Trophoblast cell (in vitro differentiated cells and primary cell): ENCODE measurements around the gene LY6G5C. TPM values are rescaled to one million over a fixed set of nuclear protein-coding genes. Genes with fewer than 3 reads are reported as not detected.

ENCODE experiments used
- DNase-seq, 2 donors: peaks; one replicate each; pipeline ENCODE4 v3.0.0-alpha.2; 2016
- H2AFZ ChIP-seq: 2 replicates; pipeline ENCODE4 v1.6.1; 2013; ENCODE audit warnings: low read length, moderate library complexity, mild to moderate bottlenecking; ENCODE audit not compliant: insufficient read depth, poor library complexity
- H2AK5ac ChIP-seq: 2 replicates; pipeline ENCODE4 v1.6.1; 2013; ENCODE audit warnings: mild to moderate bottlenecking, low read length
- H2BK120ac ChIP-seq: 2 replicates; pipeline ENCODE4 v1.6.1; 2013; ENCODE audit warnings: low read length, mild to moderate bottlenecking, moderate library complexity; ENCODE audit not compliant: insufficient read depth, poor library complexity
- H2BK12ac ChIP-seq: 2 replicates; pipeline ENCODE4 v1.6.1; 2013; ENCODE audit warnings: mild to moderate bottlenecking, low read length, moderate library complexity
- H2BK5ac ChIP-seq: 2 replicates; pipeline ENCODE4 v1.6.1; 2013; ENCODE audit warnings: low read length, low read depth, moderate library complexity, mild to moderate bottlenecking; ENCODE audit not compliant: poor library complexity
- H3K14ac ChIP-seq: 2 replicates; pipeline ENCODE4 v1.6.1; 2013; ENCODE audit warnings: mild to moderate bottlenecking, low read length
- H3K18ac ChIP-seq: 2 replicates; pipeline ENCODE4 v1.6.1; 2013; ENCODE audit warnings: mild to moderate bottlenecking, low read length
- H3K23ac ChIP-seq: 2 replicates; pipeline ENCODE4 v1.6.1; 2013; ENCODE audit warnings: low read length
- H3K27ac ChIP-seq: 2 replicates; pipeline ENCODE4 v1.5.1; 2013; ENCODE audit warnings: low read depth, mild to moderate bottlenecking, inconsistent platforms, low read length, moderate library complexity
- H3K27me3 ChIP-seq: 2 replicates; pipeline ENCODE4 v1.6.1; 2013; ENCODE audit warnings: inconsistent platforms, mild to moderate bottlenecking, low read length, moderate library complexity; ENCODE audit not compliant: insufficient read depth
- H3K36me3 ChIP-seq, 2 experiments: 1 replicate in 1 of 2; 2 replicates in 1 of 2; pipeline ENCODE4 v1.6.1; 2013; ENCODE audit warnings: low read length in 2 of 2, mild to moderate bottlenecking in 2 of 2, moderate library complexity in 1 of 2; ENCODE audit not compliant: insufficient read depth in 2 of 2, control insufficient read depth in 1 of 2
- H3K4ac ChIP-seq: 2 replicates; pipeline ENCODE4 v1.6.1; 2013; ENCODE audit warnings: low read depth, mild to moderate bottlenecking, low read length, moderate library complexity
- H3K4me1 ChIP-seq, 2 experiments: 1 replicate in 1 of 2; 2 replicates in 1 of 2; pipeline ENCODE4 v1.6.1; 2013; ENCODE audit warnings: low read length in 2 of 2, mild to moderate bottlenecking in 2 of 2, moderate library complexity in 1 of 2; ENCODE audit not compliant: insufficient read depth in 2 of 2, control insufficient read depth in 1 of 2
- H3K4me2 ChIP-seq: 2 replicates; pipeline ENCODE4 v1.6.1; 2013; ENCODE audit warnings: inconsistent platforms, mild to moderate bottlenecking, low read length, moderate library complexity
- H3K4me3 ChIP-seq: 2 replicates; pipeline ENCODE4 v1.5.1; 2013; ENCODE audit warnings: mild to moderate bottlenecking, low read depth, low read length, inconsistent platforms
- H3K79me1 ChIP-seq: one replicate; pipeline ENCODE4 v1.6.1; 2013; ENCODE audit warnings: low read length
- H3K79me2 ChIP-seq: 2 replicates; pipeline ENCODE4 v1.6.1; 2013; ENCODE audit warnings: low read length, mild to moderate bottlenecking; ENCODE audit not compliant: control insufficient read depth, insufficient read depth, poor library complexity
- H3K9ac ChIP-seq: 2 replicates; pipeline ENCODE4 v1.6.1; 2013; ENCODE audit warnings: mild to moderate bottlenecking, low read length
- H3K9me3 ChIP-seq: 2 replicates; pipeline ENCODE4 v1.6.1; 2013; ENCODE audit warnings: low read depth, mild to moderate bottlenecking, control low read depth, inconsistent platforms, low read length; ENCODE audit not compliant: insufficient read depth
- H4K12ac ChIP-seq: 2 replicates; pipeline ENCODE4 v1.6.1; 2013; ENCODE audit warnings: low read depth, mild to moderate bottlenecking, low read length, moderate library complexity
- H4K8ac ChIP-seq: 2 replicates; pipeline ENCODE4 v1.6.1; 2013; ENCODE audit warnings: low read depth, mild to moderate bottlenecking, low read length, moderate library complexity
- H4K91ac ChIP-seq: one replicate; pipeline ENCODE4 v1.6.1; 2013; ENCODE audit warnings: low read depth, mild to moderate bottlenecking, low read length, moderate library complexity
- WGBS: extraction: QIAGEN DNeasy Blood & Tissue Kit; methylation state at CpG from one replicate; pipeline ENCODE4 v1.1.7; 2013; ENCODE audit warnings: missing lambda C conversion rate; ENCODE audit not compliant: insufficient read length, insufficient coverage; ENCODE audit errors: extremely low coverage; 5-methylcytosine and 5-hydroxymethylcytosine counted together
- polyA plus RNA-seq: library from polyadenylated mRNA; stranded (reverse); fragments of 200-250 nt; gene quantifications from 2 replicates; pipeline ENCODE4 v1.2.3, GENCODE V29; 2013

LY6G5C gene, protein sequence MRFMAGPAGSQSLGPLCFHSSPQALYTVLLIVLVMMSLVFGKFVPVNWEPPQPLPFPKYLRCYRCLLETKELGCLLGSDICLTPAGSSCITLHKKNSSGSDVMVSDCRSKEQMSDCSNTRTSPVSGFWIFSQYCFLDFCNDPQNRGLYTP
- 1.1 and 1.5 TPM in 2 replicates for polyA plus RNA-seq

DNA sequence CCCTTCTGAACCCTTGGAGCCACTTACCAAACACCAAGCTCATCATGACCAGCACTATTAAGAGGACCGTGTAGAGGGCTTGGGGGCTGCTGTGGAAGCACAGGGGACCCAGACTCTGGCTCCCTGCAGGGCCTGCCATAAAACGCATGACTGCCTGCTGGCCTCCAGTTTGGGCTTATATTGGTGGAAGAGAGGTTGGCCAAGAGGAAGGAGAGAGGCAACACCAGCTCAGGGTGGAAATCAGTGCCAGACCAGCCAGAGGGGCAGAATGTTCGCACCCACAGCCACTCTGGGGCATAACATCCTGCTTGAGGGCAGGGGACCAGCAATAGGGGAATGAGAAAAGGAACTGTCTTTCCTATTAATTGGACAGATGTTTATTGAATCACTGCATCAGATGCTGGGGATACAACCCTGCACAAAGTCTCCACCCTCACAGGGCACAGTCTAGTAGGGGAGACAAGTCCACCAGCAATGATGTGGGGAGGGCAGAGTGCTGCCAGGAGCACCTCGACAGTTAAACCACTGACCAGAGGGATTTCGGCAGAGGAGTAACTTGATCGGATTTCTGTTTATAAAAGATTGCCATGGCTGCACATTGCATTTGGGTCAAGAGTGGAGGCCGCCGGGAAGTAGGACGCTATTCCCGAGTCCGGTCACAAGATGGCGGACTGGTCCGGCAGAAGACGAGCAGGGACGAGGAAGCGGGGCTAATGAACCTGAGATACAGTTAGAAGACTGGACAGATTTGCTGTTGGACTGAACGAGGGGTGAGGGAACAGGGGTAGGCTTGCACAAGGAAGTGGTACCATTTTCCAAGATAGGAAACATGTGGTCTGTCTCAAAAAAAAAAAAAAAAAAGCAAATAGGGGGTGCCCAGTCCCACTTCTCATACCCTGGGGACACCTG is at the start of gene LY6G5C:
Gene LY6G5C (minus strand): TSS at position 842 of the 909 bp plus-strand sequence. CDS start 694 bp downstream, at position 148.
- DNase-seq: peak; percentile 60 to 78
- Histone ChIP-seq H3K23ac (no peak within 1 kb of the TSS), H3K36me3 (peaks cover 0 to 6% of the 10 kb centered on the region in 2 experiments), H4K8ac (peak within 1 kb of the TSS; percentile 90), H3K4ac (peak within 1 kb of the TSS; percentile 9), H3K27ac (no peak within 1 kb of the TSS), H3K4me1 (peaks cover 3 to 10% of the 10 kb centered on the region in 2 experiments), H3K9ac (no peak within 1 kb of the TSS), H2AFZ (peak within 1 kb of the TSS; percentile 86), H2AK5ac (no peak within 1 kb of the TSS), H3K4me3 (peak within 1 kb of the TSS; percentile 45), H3K27me3 (no peaks in the 10 kb centered on the region), H4K12ac (peak within 1 kb of the TSS; percentile 76), H2BK120ac (peak within 1 kb of the TSS; percentile 77), H2BK5ac (peak within 1 kb of the TSS; percentile 11), H3K79me1 (peaks cover 3% of the 10 kb centered on the region), H3K9me3 (no peaks in the 10 kb centered on the region), H3K4me2 (peak within 1 kb of the TSS; percentile 92), H2BK12ac (peak within 1 kb of the TSS; percentile 3), H3K79me2 (peaks cover 2% of the 10 kb centered on the region), H3K14ac (peak within 1 kb of the TSS; percentile 81), H3K18ac (peak within 1 kb of the TSS; percentile 8), H4K91ac (peak within 1 kb of the TSS; percentile 70)
- WGBS: no CpG with 5 or more reads among the region's 17 CpGs

DNA sequence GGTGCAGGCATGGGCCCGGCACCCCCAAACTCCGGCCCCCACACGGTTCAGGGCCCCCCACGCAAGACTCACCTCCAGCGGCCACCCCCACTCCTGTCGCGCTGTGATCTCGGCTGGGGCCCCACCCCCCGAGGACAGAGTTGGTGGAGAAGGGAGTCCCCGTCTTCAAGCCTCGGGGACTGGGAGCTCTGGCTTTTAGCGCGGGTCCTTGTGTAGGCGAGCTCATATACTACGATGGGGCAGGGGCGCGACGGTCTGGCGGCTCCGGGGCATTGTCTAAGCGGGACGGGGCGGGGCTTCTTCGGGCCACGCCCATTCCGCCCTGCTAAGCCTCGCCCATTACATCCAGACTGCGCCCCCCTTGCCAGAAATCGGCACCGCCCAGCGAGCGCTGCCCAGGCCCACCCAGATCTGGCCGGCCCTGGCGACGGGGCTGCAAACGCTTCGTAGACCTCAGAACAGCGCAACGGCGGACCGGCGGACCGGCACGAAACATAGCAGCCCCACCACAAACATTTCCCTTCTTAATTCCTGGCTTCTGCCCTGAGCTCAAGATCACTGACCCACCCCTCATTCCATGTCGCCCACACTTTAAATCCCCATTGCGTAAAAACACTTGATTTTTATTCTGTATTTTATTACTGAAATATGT is 49.2 kb upstream of the LY6G5C start:
- peak overlapping the region; percentile 96 for H2AFZ ChIP-seq
- H3K79me2 ChIP-seq: peaks cover 16% of the 10 kb centered on the region
- peaks cover 14% of the 10 kb centered on the region in 2 experiments for H3K4me1 ChIP-seq
- peak overlapping the region; percentile 93 for H3K4ac ChIP-seq
- peak overlapping the region; percentile 91 for H3K4me3 ChIP-seq
- H3K18ac ChIP-seq: peak overlapping the region; percentile 98
- no peaks in the 10 kb centered on the region for H3K27me3 ChIP-seq
- no peak overlapping the region for H3K23ac ChIP-seq
- peak overlapping the region; percentile 93 for H3K9ac ChIP-seq
- DNase-seq: peak; percentile 65 to 77
- H4K8ac ChIP-seq: peak overlapping the region; percentile 98
- H3K79me1 ChIP-seq: peaks cover 15% of the 10 kb centered on the region
- H3K14ac ChIP-seq: peak overlapping the region; percentile 98
- H2BK5ac ChIP-seq: peak overlapping the region; percentile 97
- H3K27ac ChIP-seq: peak overlapping the region; percentile 95
- peaks cover 45 to 64% of the 10 kb centered on the region in 2 experiments for H3K36me3 ChIP-seq
- H3K4me2 ChIP-seq: peak overlapping the region; percentile 65
- peak overlapping the region; percentile 95 for H2AK5ac ChIP-seq
- no peak overlapping the region for H2BK12ac ChIP-seq
- peak overlapping the region; percentile 99 for H4K91ac ChIP-seq
- WGBS: no CpG with 5 or more reads among the region's 46 CpGs
- peak overlapping the region; percentile 89 for H4K12ac ChIP-seq
- H2BK120ac ChIP-seq: peak overlapping the region; percentile 96
- H3K9me3 ChIP-seq: no peaks in the 10 kb centered on the region

DNA sequence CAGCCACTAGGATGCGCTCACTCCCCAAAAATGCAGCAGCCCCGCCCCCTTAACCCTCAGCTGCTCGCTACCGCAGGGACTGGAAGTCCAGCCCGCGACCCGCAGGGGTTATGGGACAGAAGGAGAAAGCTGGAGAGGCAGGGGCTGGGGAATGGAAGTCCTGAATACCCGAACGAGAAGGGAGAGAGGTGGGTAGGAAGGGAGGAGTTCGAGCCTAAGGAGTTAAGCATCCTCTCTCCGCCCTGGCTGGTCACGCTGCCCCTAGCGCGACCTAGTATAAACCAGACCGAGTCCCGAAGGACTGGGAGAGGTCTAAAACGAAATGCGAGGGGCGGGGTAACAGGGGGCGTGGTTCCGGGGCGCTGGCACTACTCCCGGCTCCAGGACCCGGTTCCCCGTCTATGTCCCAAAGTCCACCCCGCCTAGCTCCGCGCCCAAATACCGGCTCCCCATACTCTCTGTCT is 48.7 kb upstream of the LY6G5C start:
- H3K4me3 ChIP-seq: peak overlapping the region; percentile 91
- H3K79me1 ChIP-seq: peaks cover 10% of the 10 kb centered on the region
- peak overlapping the region; percentile 98 for H3K14ac ChIP-seq
- peak overlapping the region; percentile 96 for H2BK120ac ChIP-seq
- H3K4me1 ChIP-seq: peaks cover 13 to 14% of the 10 kb centered on the region in 2 experiments
- peak overlapping the region; percentile 98 for H4K8ac ChIP-seq
- peak overlapping the region; percentile 89 for H4K12ac ChIP-seq
- H3K36me3 ChIP-seq: peaks cover 45 to 66% of the 10 kb centered on the region in 2 experiments
- H3K79me2 ChIP-seq: peaks cover 11% of the 10 kb centered on the region
- peak overlapping the region; percentile 97 for H2BK5ac ChIP-seq
- no peak overlapping the region for H2BK12ac ChIP-seq
- peak overlapping the region; percentile 93 for H3K4ac ChIP-seq
- peak overlapping the region; percentile 93 for H3K9ac ChIP-seq
- no peaks in the 10 kb centered on the region for H3K9me3 ChIP-seq
- no CpG with 5 or more reads among the region's 29 CpGs for WGBS
- peak overlapping the region; percentile 95 for H2AK5ac ChIP-seq
- H3K18ac ChIP-seq: peak overlapping the region; percentile 98
- H3K27ac ChIP-seq: peak overlapping the region; percentile 95
- H2AFZ ChIP-seq: peak overlapping the region; percentile 96
- H4K91ac ChIP-seq: peak overlapping the region; percentile 99
- DNase-seq: peak; percentile 77 to 85
- peak overlapping the region; percentile 65 for H3K4me2 ChIP-seq
- H3K27me3 ChIP-seq: no peaks in the 10 kb centered on the region
- H3K23ac ChIP-seq: no peak overlapping the region
